PC-9 (cell line): ENCODE results near the gene CMIP.

Source experiments
- EZH2 ChIP-seq: fragments of 200-600 bp; sonication (generic); IDR thresholded peaks from 2 replicates; pipeline ENCODE4 v1.8.0; 2017; ENCODE audit warnings: antibody characterized with exemption, low read depth
- TF ChIP-seq, protein P1 (sequence below): fragments of 200-600 bp; sonication (generic); conservative IDR thresholded peaks from 2 replicates; pipeline ENCODE4 v1.6.1; 2017; ENCODE audit warnings: mixed run types, antibody characterized with exemption, mild to moderate bottlenecking, moderate library complexity

DNA sequence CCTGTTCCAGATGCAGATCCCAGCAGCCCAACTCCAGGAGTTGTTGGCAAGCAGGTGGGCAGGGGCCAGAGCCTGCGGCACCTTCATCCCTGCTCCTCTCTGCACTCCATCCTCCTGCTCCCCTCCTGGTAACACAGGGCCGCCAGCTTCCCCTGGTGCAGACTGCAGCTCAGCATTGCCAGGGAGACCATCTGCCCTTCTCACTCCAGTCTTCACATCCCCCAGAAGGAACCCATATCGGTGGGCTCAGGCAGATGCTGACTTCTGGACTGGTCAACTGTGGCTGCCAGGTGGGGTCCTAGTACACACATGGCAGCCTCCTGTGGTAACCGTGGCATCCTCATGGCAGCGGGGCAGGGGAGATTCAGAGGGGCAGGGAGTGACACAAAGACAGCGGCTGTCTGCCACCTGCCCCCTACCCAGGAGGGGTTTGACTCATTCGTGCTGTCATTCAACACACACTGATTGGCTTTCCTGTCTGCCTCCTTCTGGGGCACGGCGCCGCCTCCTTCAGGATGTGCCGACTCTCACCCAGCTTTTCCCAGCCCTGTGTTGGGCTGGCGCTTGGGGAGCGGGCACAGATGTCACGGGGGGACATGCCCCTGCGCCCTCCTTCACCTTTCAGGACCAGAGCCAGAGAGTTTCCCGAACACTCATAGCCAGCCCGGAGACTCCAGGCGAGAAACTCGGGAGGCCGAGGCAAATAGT, 120.9 kb downstream of the CMIP start:
- TF ChIP-seq, protein P1, sequence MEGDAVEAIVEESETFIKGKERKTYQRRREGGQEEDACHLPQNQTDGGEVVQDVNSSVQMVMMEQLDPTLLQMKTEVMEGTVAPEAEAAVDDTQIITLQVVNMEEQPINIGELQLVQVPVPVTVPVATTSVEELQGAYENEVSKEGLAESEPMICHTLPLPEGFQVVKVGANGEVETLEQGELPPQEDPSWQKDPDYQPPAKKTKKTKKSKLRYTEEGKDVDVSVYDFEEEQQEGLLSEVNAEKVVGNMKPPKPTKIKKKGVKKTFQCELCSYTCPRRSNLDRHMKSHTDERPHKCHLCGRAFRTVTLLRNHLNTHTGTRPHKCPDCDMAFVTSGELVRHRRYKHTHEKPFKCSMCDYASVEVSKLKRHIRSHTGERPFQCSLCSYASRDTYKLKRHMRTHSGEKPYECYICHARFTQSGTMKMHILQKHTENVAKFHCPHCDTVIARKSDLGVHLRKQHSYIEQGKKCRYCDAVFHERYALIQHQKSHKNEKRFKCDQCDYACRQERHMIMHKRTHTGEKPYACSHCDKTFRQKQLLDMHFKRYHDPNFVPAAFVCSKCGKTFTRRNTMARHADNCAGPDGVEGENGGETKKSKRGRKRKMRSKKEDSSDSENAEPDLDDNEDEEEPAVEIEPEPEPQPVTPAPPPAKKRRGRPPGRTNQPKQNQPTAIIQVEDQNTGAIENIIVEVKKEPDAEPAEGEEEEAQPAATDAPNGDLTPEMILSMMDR: no peak
- TF ChIP-seq EZH2: no peak
